IPS-20b (cell line): ENCODE data around the gene FARS2.
A peak's percentile ranks its signal among the peaks of the same experiment; 100 is the strongest.

ENCODE experiments used
- H3K27ac ChIP-seq: one replicate; pipeline ENCODE4 v1.5.1; 2013; ENCODE audit warnings: low read length
- H3K27me3 ChIP-seq: 2 replicates; pipeline ENCODE4 v1.6.1; 2013; ENCODE audit warnings: mild to moderate bottlenecking, low read length, inconsistent platforms; ENCODE audit not compliant: insufficient read depth
- H3K36me3 ChIP-seq: 2 replicates; pipeline ENCODE4 v1.6.1; 2013; ENCODE audit warnings: low read depth, mild to moderate bottlenecking, inconsistent platforms, low read length, moderate library complexity; ENCODE audit not compliant: insufficient read depth
- H3K4me1 ChIP-seq: 2 replicates; pipeline ENCODE4 v1.6.1; 2013; ENCODE audit warnings: mild to moderate bottlenecking, control low read depth, inconsistent platforms, low read length, moderate library complexity; ENCODE audit not compliant: insufficient read depth
- H3K4me3 ChIP-seq: 2 replicates; pipeline ENCODE4 v1.5.1; 2013; ENCODE audit warnings: mild to moderate bottlenecking, low read length, inconsistent platforms
- H3K9ac ChIP-seq: 2 replicates; pipeline ENCODE4 v1.6.1; 2013; ENCODE audit warnings: low read depth, mild to moderate bottlenecking, inconsistent platforms, low read length, moderate library complexity
- H3K9me3 ChIP-seq: 2 replicates; pipeline ENCODE4 v1.6.1; 2013; ENCODE audit warnings: mild to moderate bottlenecking, low read depth, low read length, inconsistent platforms; ENCODE audit not compliant: insufficient read depth

The FARS2 gene

GRCh38 chr6:5250451-5250850 is 10.9 kb upstream of the FARS2 start:
- H3K9me3 ChIP-seq = no peaks in the 10 kb centered on the region
- no peaks in the 10 kb centered on the region for H3K4me1 ChIP-seq
- H3K9ac ChIP-seq = no peak overlapping the region
- H3K27ac ChIP-seq = no peak overlapping the region
- peaks cover 11% of the 10 kb centered on the region; the same call in 1 of the 2 replicates for H3K36me3 ChIP-seq
- H3K4me3 ChIP-seq = no peak overlapping the region
- H3K27me3 ChIP-seq = no peaks in the 10 kb centered on the region

GRCh38 chr6:5250911-5251310 is 10.4 kb upstream of the FARS2 start:
- Histone ChIP-seq H3K9ac (no peak overlapping the region), H3K9me3 (no peaks in the 10 kb centered on the region), H3K4me1 (no peaks in the 10 kb centered on the region), H3K27me3 (no peaks in the 10 kb centered on the region), H3K27ac (no peak overlapping the region), H3K4me3 (no peak overlapping the region), H3K36me3 (peaks cover 11% of the 10 kb centered on the region; the same call in 1 of the 2 replicates)

DNA sequence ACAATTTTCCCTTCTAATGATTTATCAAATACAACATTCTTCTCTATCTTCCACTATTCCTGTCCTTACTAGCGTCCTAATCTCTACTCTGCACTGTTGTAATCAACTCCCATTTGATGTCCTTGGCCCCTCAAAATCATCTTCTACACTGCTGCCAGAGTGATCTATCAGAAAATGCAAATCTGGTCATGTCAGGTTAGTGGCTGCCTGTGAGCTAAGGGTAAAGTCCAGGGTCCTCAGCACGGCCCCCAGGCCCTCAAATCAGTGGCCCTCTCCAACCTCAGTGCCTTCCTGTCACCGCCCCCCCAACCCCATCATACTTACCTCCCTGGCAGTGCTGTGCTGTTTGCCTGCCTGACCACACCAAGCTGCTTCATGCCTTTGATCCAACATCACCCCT is 4.4 kb upstream of the FARS2 start:
- no peaks in the 10 kb centered on the region for H3K9me3 ChIP-seq
- no peak overlapping the region for H3K9ac ChIP-seq
- no peak overlapping the region for H3K27ac ChIP-seq
- peaks cover 4% of the 10 kb centered on the region; the same call in 1 of the 2 replicates for H3K4me1 ChIP-seq
- peaks cover 29% of the 10 kb centered on the region; the same call in 1 of the 2 replicates for H3K36me3 ChIP-seq
- H3K4me3 ChIP-seq = no peak overlapping the region
- H3K27me3 ChIP-seq = no peaks in the 10 kb centered on the region

DNA sequence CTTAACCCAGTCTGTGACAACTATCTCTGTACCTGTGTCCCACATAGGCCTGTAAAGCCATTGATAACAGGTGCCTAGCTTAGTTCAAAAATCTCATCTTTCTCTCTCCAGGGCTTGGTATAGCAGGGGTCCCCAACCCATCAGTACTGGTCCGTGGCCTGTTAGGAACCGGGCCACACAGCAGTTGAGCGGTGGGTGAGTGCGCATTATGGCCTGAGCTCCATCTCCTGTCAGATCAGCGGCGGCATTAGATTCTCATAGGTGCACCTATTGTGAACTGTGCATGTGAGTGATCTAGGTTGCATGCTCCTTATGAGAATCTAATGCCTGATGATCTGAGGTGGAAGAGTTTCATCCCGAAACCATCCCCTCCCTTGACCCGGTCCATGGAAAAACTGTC is 3.9 kb upstream of the FARS2 start:
- Histone ChIP-seq H3K9ac (no peak overlapping the region), H3K27me3 (no peaks in the 10 kb centered on the region), H3K27ac (no peak overlapping the region), H3K9me3 (no peaks in the 10 kb centered on the region), H3K4me1 (peaks cover 4% of the 10 kb centered on the region; the same call in 1 of the 2 replicates), H3K4me3 (no peak overlapping the region), H3K36me3 (peaks cover 29% of the 10 kb centered on the region; the same call in 1 of the 2 replicates)

GRCh38 chr6:5259428-5259827 is 1.9 kb upstream of the FARS2 start:
- Histone ChIP-seq H3K36me3 (peaks cover 18% of the 10 kb centered on the region; the same call in 1 of the 2 replicates), H3K9ac (peak overlapping the region; percentile 88; the same call in 1 of the 2 replicates), H3K4me3 (peak overlapping the region; percentile 87), H3K27me3 (no peaks in the 10 kb centered on the region), H3K9me3 (no peaks in the 10 kb centered on the region), H3K27ac (no peak overlapping the region), H3K4me1 (peaks cover 4% of the 10 kb centered on the region; the same call in 1 of the 2 replicates)

DNA sequence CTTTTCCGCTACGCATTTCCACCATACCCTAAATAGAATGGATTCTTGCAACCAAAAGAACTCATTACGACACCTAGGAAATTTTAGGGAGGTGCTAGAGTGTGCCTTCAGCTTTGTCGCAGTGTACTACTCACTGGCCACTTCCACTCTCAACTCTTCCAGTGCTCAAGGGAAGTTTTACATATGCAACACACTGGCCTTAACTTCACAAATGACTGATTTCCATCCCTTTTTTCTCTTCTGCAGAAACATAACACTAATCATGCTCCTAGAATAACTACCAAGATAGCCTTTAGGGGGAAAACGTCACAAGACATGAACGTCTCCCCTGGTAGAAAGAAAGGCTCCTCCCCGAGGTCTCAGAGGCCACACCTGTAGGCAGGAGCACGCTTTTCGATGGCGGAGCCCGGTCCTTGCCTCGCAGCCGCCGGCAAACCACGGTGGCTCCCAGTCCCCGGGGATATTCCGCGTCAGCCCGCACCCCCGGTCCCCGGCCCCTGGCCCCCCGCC is 1.1 kb upstream of the FARS2 start:
- Histone ChIP-seq H3K27me3 (no peaks in the 10 kb centered on the region), H3K9ac (peak overlapping the region; percentile 88; the same call in 1 of the 2 replicates), H3K4me3 (peak overlapping the region; percentile 87), H3K4me1 (peaks cover 4% of the 10 kb centered on the region; the same call in 1 of the 2 replicates), H3K9me3 (no peaks in the 10 kb centered on the region), H3K36me3 (peaks cover 18% of the 10 kb centered on the region; the same call in 1 of the 2 replicates), H3K27ac (peak overlapping the region; percentile 9)

DNA sequence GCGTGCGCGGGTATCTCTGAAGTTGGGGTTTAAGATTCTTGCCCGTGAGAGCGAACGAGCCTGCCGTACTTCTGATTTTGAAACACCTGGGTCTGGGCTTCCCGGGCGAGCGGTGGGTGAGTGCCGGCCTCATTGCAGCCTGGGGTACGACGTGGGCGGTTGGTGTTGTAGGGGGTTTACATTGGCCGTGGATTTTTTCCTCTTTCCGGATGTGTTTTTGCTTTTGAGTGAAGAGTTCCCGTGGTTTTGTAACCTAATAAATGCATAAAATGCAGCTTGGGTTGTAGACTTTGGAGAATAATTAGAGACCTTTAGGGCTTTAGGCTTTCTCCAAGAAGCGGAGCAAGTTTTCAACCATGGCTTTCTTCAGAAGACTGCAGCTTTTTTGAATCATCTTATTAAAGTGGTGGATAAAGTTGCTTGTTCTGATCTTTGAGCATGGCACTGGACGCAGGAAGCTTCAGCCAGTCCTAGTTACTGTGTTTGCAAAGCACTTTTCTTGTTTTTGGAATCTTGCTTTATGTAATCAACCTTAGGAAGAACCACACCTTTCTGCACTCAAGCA is 314 bp downstream of the FARS2 start:
- Histone ChIP-seq H3K9ac (peak overlapping the region; percentile 88), H3K9me3 (no peaks in the 10 kb centered on the region), H3K27me3 (no peaks in the 10 kb centered on the region), H3K27ac (peak overlapping the region; percentile 45), H3K36me3 (peaks cover 18% of the 10 kb centered on the region; the same call in 1 of the 2 replicates), H3K4me1 (peaks cover 4% of the 10 kb centered on the region; the same call in 1 of the 2 replicates), H3K4me3 (peak overlapping the region; percentile 87)

- no peaks in the 10 kb centered on the region; the same call in 1 of the 2 replicates for H3K27me3 ChIP-seq
- H3K27ac ChIP-seq = no peak overlapping the region
- no peak overlapping the region for H3K9ac ChIP-seq
- H3K36me3 ChIP-seq = no peaks in the 10 kb centered on the region
- H3K4me1 ChIP-seq = peaks cover 8% of the 10 kb centered on the region; the same call in 1 of the 2 replicates
- H3K4me3 ChIP-seq = no peak overlapping the region
- no peaks in the 10 kb centered on the region for H3K9me3 ChIP-seq
Measured at GRCh38 chr6:5266423-5266822, 5.1 kb downstream of the FARS2 start.

DNA sequence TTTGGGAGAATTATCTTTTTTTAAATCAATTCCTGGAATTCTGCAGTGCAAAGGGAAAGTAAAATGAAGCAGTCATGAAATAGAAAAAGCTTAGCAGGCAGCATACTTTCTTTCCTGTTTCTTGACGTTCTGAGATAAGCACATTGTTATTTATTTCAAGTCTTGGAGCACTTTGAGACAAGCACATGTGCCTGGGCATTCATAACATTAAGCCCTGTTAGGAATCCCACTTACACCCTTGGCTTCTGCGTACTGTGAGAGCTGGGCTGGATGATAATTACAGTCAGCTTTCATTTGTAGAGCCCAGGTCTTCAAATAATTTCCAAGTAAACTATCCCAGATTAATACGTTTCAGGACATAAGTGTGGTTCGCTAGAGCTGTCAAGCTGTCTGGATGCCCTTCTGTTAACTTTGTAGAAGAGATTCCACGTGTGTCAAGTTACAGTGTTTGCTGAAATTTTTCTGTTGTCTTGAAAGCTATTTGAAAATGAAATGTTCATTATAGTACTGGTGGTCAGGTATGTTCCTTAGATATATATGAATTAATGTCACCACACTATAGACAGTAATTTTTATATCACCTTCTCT is 8.9 kb downstream of the FARS2 start:
- no peaks in the 10 kb centered on the region for H3K36me3 ChIP-seq
- peaks cover 8% of the 10 kb centered on the region; the same call in 1 of the 2 replicates for H3K4me1 ChIP-seq
- H3K27ac ChIP-seq = no peak overlapping the region
- no peak overlapping the region for H3K9ac ChIP-seq
- H3K27me3 ChIP-seq = no peaks in the 10 kb centered on the region; the same call in 1 of the 2 replicates
- H3K9me3 ChIP-seq = no peaks in the 10 kb centered on the region
- no peak overlapping the region for H3K4me3 ChIP-seq

DNA sequence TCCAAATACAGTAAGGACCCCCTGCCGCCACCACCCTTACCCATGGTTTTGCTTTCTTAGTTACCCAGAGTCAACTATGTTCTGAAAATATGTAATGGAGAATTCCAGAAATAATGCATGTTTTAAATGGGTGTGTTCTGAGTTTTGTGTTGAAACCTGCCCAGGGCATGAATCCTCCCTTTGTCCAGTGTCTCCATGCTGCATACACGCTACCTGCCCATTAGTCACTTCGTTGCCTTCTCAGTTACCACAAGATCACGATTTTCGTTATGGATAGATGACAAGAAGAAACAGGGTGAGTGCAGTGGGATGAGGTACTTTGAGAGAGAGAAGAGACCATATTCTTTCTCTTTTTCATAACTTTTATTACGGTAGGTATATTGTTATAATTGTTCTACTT is 10.6 kb downstream of the FARS2 start:
- H3K4me3 ChIP-seq = no peak overlapping the region
- no peaks in the 10 kb centered on the region; the same call in 1 of the 2 replicates for H3K27me3 ChIP-seq
- H3K36me3 ChIP-seq = no peaks in the 10 kb centered on the region
- no peak overlapping the region for H3K27ac ChIP-seq
- peaks cover 12% of the 10 kb centered on the region; the same call in 1 of the 2 replicates for H3K4me1 ChIP-seq
- no peak overlapping the region for H3K9ac ChIP-seq
- no peaks in the 10 kb centered on the region for H3K9me3 ChIP-seq

- H3K27ac ChIP-seq = no peak overlapping the region
- no peaks in the 10 kb centered on the region; the same call in 1 of the 2 replicates for H3K27me3 ChIP-seq
- H3K4me3 ChIP-seq = no peak overlapping the region
Measured at GRCh38 chr6:5274231-5274630, 12.9 kb downstream of the FARS2 start.

DNA sequence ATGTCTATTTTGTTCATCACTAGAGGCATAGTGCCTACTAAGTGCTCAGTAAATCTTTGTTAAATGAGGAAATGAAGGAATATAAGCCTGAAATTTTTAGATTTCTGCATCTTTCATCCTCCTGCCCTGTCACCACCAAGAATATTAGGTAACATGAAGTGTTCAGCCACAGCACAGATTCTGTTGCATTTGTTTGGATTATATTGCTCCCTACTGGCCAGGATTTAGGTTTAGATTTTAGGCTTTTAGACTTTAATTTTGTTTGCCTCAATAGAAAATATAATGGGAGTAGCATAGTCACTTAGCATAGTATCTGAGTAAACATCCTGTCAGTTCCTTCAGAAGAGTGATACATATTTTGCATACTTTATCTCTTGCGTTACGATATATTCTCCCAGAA is 14.2 kb downstream of the FARS2 start:
- peaks cover 15% of the 10 kb centered on the region; the same call in 1 of the 2 replicates for H3K4me1 ChIP-seq
- no peaks in the 10 kb centered on the region for H3K9me3 ChIP-seq
- H3K27me3 ChIP-seq = no peaks in the 10 kb centered on the region

More at GRCh38 chr6:5274231-5274630, 12.9 kb downstream of the FARS2 start:
- Histone ChIP-seq H3K9ac (no peak overlapping the region), H3K4me1 (peaks cover 17% of the 10 kb centered on the region; the same call in 1 of the 2 replicates), H3K9me3 (no peaks in the 10 kb centered on the region), H3K36me3 (no peaks in the 10 kb centered on the region)

More for the DNA sequence above, 14.2 kb downstream of the FARS2 start:
- H3K9ac ChIP-seq = no peak overlapping the region
- H3K27ac ChIP-seq = no peak overlapping the region
- H3K36me3 ChIP-seq = no peaks in the 10 kb centered on the region
- H3K4me3 ChIP-seq = no peak overlapping the region
